Prostate gland (tissue), 2 donors: ENCODE data around the gene SH2D3C.

Experiments
- POLR2A ChIP-seq: fragments of 450-650 bp; IDR thresholded peaks from one replicate; pipeline ENCODE4 v1.6.1; 2016; ENCODE audit warnings: antibody characterized with exemption, mild to moderate bottlenecking
- POLR2AphosphoS5 ChIP-seq: sonication (generic); formaldehyde crosslinking; IDR thresholded peaks from one replicate; pipeline ENCODE4 v1.6.1; 2017; ENCODE audit warnings: antibody characterized with exemption
- TF ChIP-seq, protein P1 (sequence below), 4 experiments: fragments of 200-600 bp in 2 of 4; fragments of 450-650 bp in 2 of 4; sonication (generic) in 2 of 4; IDR thresholded peaks; 1 replicate in 3 of 4; 2 replicates in 1 of 4; pipeline ENCODE4 v1.5.1; 2016 to 2019; ENCODE audit warnings: antibody characterized with exemption in 4 of 4, mild to moderate bottlenecking in 2 of 4, moderate library complexity in 2 of 4

GRCh38 chr9:127793093-127793708, 14.7 kb upstream of the SH2D3C start:
- TF ChIP-seq, protein P1, sequence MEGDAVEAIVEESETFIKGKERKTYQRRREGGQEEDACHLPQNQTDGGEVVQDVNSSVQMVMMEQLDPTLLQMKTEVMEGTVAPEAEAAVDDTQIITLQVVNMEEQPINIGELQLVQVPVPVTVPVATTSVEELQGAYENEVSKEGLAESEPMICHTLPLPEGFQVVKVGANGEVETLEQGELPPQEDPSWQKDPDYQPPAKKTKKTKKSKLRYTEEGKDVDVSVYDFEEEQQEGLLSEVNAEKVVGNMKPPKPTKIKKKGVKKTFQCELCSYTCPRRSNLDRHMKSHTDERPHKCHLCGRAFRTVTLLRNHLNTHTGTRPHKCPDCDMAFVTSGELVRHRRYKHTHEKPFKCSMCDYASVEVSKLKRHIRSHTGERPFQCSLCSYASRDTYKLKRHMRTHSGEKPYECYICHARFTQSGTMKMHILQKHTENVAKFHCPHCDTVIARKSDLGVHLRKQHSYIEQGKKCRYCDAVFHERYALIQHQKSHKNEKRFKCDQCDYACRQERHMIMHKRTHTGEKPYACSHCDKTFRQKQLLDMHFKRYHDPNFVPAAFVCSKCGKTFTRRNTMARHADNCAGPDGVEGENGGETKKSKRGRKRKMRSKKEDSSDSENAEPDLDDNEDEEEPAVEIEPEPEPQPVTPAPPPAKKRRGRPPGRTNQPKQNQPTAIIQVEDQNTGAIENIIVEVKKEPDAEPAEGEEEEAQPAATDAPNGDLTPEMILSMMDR (IDR thresholded peaks at IDR 0.05), result no peak
- TF ChIP-seq POLR2A, result no peak
- no peak for TF ChIP-seq POLR2AphosphoS5
